ENCODE data around the gene ADAMTS9.

DNA sequence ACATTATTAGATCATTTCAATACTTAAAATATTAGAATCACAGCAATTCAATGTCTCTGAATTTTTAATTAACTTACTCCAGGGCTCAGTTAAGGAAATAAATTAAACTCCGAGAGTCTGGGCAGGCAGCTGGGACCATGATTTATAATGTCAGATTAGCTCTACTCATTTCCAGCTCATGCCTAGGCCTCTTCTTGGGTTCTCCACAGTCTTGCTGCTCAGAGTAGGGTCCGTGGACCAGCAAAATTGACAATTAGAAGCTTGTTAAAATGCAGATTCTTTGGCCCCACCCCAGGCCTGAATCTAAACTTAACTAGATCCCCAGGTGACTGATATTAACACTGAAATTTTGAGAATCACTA is 28.2 kb downstream of the ADAMTS9 start:
- TF ChIP-seq SETDB1 (CRISPR knock-in tag; IDR thresholded peaks at IDR 0.05; ENCODE audit: borderline replicate concordance) (no peak), POLR2A (IDR thresholded peaks at IDR 0.05; ENCODE audit: insufficient read depth in 1 of 2, low read depth in 2 of 2, low read length in 2 of 2) (no peak), NFE2L1 (CRISPR knock-in tag; IDR thresholded peaks at IDR 0.05; ENCODE audit: borderline replicate concordance) (no peak), EP300 (IDR thresholded peaks at IDR 0.05; ENCODE audit: low read depth in 2 of 2, low read length in 2 of 2) (no peak), EP300 (CRISPR knock-in tag; IDR thresholded peaks at IDR 0.05; ENCODE audit: borderline replicate concordance) (no peak), PAX8 (CRISPR knock-in tag; IDR thresholded peaks at IDR 0.05; ENCODE audit: borderline replicate concordance) (no peak), ZBTB7A (CRISPR knock-in tag; IDR thresholded peaks at IDR 0.05) (no peak)
- TF ChIP-seq, protein P1, sequence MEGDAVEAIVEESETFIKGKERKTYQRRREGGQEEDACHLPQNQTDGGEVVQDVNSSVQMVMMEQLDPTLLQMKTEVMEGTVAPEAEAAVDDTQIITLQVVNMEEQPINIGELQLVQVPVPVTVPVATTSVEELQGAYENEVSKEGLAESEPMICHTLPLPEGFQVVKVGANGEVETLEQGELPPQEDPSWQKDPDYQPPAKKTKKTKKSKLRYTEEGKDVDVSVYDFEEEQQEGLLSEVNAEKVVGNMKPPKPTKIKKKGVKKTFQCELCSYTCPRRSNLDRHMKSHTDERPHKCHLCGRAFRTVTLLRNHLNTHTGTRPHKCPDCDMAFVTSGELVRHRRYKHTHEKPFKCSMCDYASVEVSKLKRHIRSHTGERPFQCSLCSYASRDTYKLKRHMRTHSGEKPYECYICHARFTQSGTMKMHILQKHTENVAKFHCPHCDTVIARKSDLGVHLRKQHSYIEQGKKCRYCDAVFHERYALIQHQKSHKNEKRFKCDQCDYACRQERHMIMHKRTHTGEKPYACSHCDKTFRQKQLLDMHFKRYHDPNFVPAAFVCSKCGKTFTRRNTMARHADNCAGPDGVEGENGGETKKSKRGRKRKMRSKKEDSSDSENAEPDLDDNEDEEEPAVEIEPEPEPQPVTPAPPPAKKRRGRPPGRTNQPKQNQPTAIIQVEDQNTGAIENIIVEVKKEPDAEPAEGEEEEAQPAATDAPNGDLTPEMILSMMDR (CRISPR knock-in tag; IDR thresholded peaks at IDR 0.05): no peak
